ENCODE data around the gene MAST2.
"Not testable (repeated sequence)": the region's sequence is repeated elsewhere in the genome, so short reads cannot be mapped to it uniquely, and the experiment has no call there.

MAST2 gene

GRCh38 chr1:45922813-45923212, 119.4 kb downstream of the MAST2 start:
- H3K27ac Mint-ChIP-seq = no peak overlapping the region

DNA sequence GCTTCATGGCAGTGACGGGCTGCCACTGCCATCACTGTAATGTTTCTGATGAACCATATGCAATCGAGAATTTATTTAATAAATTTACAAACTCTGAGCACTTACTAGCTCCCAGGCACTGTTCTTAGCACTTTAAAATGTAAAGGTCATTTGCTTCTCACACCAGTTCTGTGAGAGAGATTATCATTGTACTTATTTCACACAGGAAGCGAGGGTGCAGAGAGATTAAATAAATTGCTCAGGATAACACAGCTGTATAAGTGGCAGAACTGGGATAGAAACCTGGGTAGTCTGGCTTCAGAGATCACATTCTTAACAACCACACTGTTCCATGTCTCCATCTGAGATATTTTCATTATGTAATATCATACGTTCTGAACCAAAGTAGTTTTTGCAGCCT, 119.9 kb downstream of the MAST2 start:
- H3K4me3 Mint-ChIP-seq = no peak overlapping the region
- peaks cover 5% of the 10 kb centered on the region for H3K36me3 Mint-ChIP-seq
- no peaks in the 10 kb centered on the region for H3K9me3 Mint-ChIP-seq (ENCODE audit: low read depth)
- no peaks in the 10 kb centered on the region for H3K27me3 Mint-ChIP-seq
- H3K27ac Mint-ChIP-seq = no peak overlapping the region
- H3K4me1 Mint-ChIP-seq (ENCODE audit: low read depth) = no peaks in the 10 kb centered on the region

More at GRCh38 chr1:45922813-45923212, 119.4 kb downstream of the MAST2 start:
- H3K4me3 Mint-ChIP-seq = no peak overlapping the region
- no peaks in the 10 kb centered on the region for H3K4me1 Mint-ChIP-seq (ENCODE audit: low read depth)
- H3K9me3 Mint-ChIP-seq (ENCODE audit: low read depth) = no peaks in the 10 kb centered on the region
- no peaks in the 10 kb centered on the region for H3K27me3 Mint-ChIP-seq
- H3K36me3 Mint-ChIP-seq = peaks cover 5% of the 10 kb centered on the region

- Mint-ChIP-seq H3K27me3 (no peaks in the 10 kb centered on the region), H3K36me3 (peaks cover 2% of the 10 kb centered on the region), H3K4me1 (ENCODE audit: low read depth) (peaks cover 3% of the 10 kb centered on the region), H3K9me3 (ENCODE audit: low read depth) (no peaks in the 10 kb centered on the region), H3K27ac (no peak overlapping the region), H3K4me3 (no peak overlapping the region)
Observed at GRCh38 chr1:45924736-45925135, 121.3 kb downstream of the MAST2 start.

- H3K36me3 Mint-ChIP-seq = peaks cover 2% of the 10 kb centered on the region
- peaks cover 3% of the 10 kb centered on the region for H3K4me1 Mint-ChIP-seq (ENCODE audit: low read depth)
- no peak overlapping the region for H3K4me3 Mint-ChIP-seq
- no peaks in the 10 kb centered on the region for H3K27me3 Mint-ChIP-seq
- H3K9me3 Mint-ChIP-seq (ENCODE audit: low read depth) = no peaks in the 10 kb centered on the region
- no peak overlapping the region for H3K27ac Mint-ChIP-seq
Observed at GRCh38 chr1:45925728-45926287, 122.4 kb downstream of the MAST2 start.

- Mint-ChIP-seq H3K27me3 (no peaks in the 10 kb centered on the region), H3K27ac (no peak overlapping the region), H3K9me3 (ENCODE audit: low read depth) (no peaks in the 10 kb centered on the region), H3K36me3 (peaks cover 2% of the 10 kb centered on the region), H3K4me3 (no peak overlapping the region), H3K4me1 (ENCODE audit: low read depth) (peaks cover 3% of the 10 kb centered on the region)
Observed at GRCh38 chr1:45926330-45926729, 122.9 kb downstream of the MAST2 start.

- H3K27ac Mint-ChIP-seq; H3K4me1 Mint-ChIP-seq (ENCODE audit: low read depth); H3K9me3 Mint-ChIP-seq (ENCODE audit: low read depth); H3K36me3 Mint-ChIP-seq; H3K4me3 Mint-ChIP-seq; H3K27me3 Mint-ChIP-seq: not testable (repeated sequence)
Observed at GRCh38 chr1:45927231-45927915, 124.0 kb downstream of the MAST2 start.

- H3K27me3 Mint-ChIP-seq = no peaks in the 10 kb centered on the region
- no peaks in the 10 kb centered on the region for H3K9me3 Mint-ChIP-seq (ENCODE audit: low read depth)
- H3K36me3 Mint-ChIP-seq = peaks cover 2% of the 10 kb centered on the region
- H3K4me3 Mint-ChIP-seq = no peak overlapping the region
- no peak overlapping the region for H3K27ac Mint-ChIP-seq
- peaks cover 3% of the 10 kb centered on the region for H3K4me1 Mint-ChIP-seq (ENCODE audit: low read depth)
Observed at GRCh38 chr1:45928486-45929205, 125.2 kb downstream of the MAST2 start.

- H3K36me3 Mint-ChIP-seq = no peaks in the 10 kb centered on the region
- no peaks in the 10 kb centered on the region for H3K27me3 Mint-ChIP-seq
- H3K9me3 Mint-ChIP-seq (ENCODE audit: low read depth) = no peaks in the 10 kb centered on the region
- H3K4me3 Mint-ChIP-seq = no peak overlapping the region
- peaks cover 3% of the 10 kb centered on the region for H3K4me1 Mint-ChIP-seq (ENCODE audit: low read depth)
- no peak overlapping the region for H3K27ac Mint-ChIP-seq
Observed at GRCh38 chr1:45929257-45929687, 125.9 kb downstream of the MAST2 start.

GRCh38 chr1:45930258-45931150, 127.1 kb downstream of the MAST2 start:
- no peak overlapping the region for H3K27ac Mint-ChIP-seq
- peaks cover 3% of the 10 kb centered on the region for H3K4me1 Mint-ChIP-seq (ENCODE audit: low read depth)
- no peaks in the 10 kb centered on the region for H3K9me3 Mint-ChIP-seq (ENCODE audit: low read depth)
- H3K4me3 Mint-ChIP-seq = no peak overlapping the region
- no peaks in the 10 kb centered on the region for H3K27me3 Mint-ChIP-seq
- H3K36me3 Mint-ChIP-seq = peaks cover 2% of the 10 kb centered on the region

- not testable (repeated sequence) for H3K27me3 Mint-ChIP-seq; H3K4me1 Mint-ChIP-seq (ENCODE audit: low read depth); H3K4me3 Mint-ChIP-seq; H3K9me3 Mint-ChIP-seq (ENCODE audit: low read depth); H3K27ac Mint-ChIP-seq; H3K36me3 Mint-ChIP-seq
Observed at GRCh38 chr1:45932205-45932604, 128.8 kb downstream of the MAST2 start.

DNA sequence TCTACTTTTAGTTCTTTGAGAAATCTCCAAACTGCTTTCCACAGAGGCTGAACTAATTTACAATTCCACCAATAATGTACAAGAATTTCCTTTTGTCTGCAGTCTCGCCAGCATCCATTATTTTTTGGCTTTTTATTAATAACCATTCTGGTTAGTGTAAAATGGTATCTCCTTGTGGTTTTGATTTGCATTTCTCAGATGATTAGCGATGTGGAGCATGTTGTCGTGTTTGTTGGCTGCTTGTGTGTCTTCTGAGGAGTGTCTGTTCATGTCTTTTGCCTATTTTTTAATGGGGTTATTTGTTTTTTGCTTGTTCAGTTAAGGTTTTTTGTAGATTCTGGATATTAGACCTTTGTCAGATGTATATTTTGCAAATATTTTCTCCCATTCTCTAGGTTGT, 131.5 kb downstream of the MAST2 start:
- H3K27ac Mint-ChIP-seq = no peak overlapping the region
- no peaks in the 10 kb centered on the region for H3K9me3 Mint-ChIP-seq (ENCODE audit: low read depth)

DNA sequence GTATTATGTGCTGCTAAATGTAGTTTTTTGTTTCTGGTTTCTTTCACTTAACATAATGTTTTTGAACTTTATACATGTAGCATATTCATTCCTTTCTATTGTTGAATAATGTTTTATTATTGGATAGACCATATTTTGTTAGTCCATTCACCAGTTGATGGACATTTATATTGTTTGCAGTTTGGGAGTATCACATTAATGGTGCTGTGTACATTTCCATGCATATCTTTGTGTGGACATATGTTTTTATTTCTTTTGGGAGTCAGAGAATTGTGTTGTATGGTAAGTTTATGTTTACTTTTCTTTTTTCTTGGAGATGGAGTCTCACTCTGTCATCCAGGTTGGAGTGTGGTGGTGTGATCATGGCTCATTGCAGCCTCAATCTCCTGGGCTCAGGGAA, 134.6 kb downstream of the MAST2 start:
- H3K4me3 Mint-ChIP-seq = no peak overlapping the region
- no peak overlapping the region for H3K27ac Mint-ChIP-seq
- H3K27me3 Mint-ChIP-seq = no peaks in the 10 kb centered on the region

More for the DNA sequence above, 131.5 kb downstream of the MAST2 start:
- H3K4me1 Mint-ChIP-seq (ENCODE audit: low read depth) = no peaks in the 10 kb centered on the region
- H3K4me3 Mint-ChIP-seq = no peak overlapping the region
- H3K27me3 Mint-ChIP-seq = no peaks in the 10 kb centered on the region
- H3K36me3 Mint-ChIP-seq = peaks cover 6% of the 10 kb centered on the region

GRCh38 chr1:45942411-45942810, 139.0 kb downstream of the MAST2 start:
- Mint-ChIP-seq H3K27me3 (no peaks in the 10 kb centered on the region), H3K9me3 (ENCODE audit: low read depth) (peaks cover 8% of the 10 kb centered on the region), H3K27ac (no peak overlapping the region), H3K4me1 (ENCODE audit: low read depth) (no peaks in the 10 kb centered on the region), H3K4me3 (no peak overlapping the region), H3K36me3 (peaks cover 17% of the 10 kb centered on the region)

More for the DNA sequence above, 134.6 kb downstream of the MAST2 start:
- H3K4me1 Mint-ChIP-seq (ENCODE audit: low read depth) = no peaks in the 10 kb centered on the region
- H3K9me3 Mint-ChIP-seq (ENCODE audit: low read depth) = peaks cover 6% of the 10 kb centered on the region
- H3K36me3 Mint-ChIP-seq = peaks cover 14% of the 10 kb centered on the region

DNA sequence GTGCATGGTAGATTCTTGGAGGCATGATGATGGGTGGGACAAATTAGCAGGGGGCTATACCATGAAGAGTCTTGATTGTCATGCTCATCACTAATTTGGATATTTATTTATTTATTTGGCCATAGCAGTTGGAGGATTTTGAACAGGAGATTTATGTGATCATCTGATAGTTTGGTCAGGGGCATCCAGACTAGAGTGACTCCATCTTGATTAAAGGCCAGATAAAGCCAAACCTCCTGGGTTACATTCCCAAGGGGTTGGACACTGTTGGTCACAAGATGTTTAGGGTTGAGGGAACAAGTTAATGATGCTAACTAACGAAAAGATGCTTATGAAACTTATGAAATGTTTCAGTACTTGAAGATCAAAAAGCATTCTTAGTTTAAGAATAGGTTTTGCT, 139.8 kb downstream of the MAST2 start:
- Mint-ChIP-seq H3K9me3 (ENCODE audit: low read depth) (peaks cover 8% of the 10 kb centered on the region), H3K4me1 (ENCODE audit: low read depth) (no peaks in the 10 kb centered on the region), H3K36me3 (peaks cover 16% of the 10 kb centered on the region), H3K27ac (no peak overlapping the region), H3K27me3 (no peaks in the 10 kb centered on the region), H3K4me3 (no peak overlapping the region)

DNA sequence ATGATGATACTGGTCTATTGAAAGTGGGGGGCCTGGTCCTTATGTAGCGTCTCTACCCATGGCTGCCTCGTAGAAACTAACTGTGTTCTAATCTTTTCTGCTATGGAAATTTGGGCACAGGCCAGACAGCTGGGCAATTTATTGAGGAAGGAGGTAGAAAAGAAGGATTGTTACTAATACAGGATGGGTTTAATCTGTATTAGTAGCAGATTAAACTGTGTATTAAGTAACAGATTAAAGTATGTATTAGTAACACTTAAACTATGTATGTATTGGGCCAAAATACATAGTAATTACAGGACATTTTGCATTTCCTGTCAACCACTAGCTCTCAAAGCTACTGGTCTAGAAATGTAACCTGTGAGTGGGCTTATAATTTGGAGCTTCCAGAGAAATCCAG, 142.0 kb downstream of the MAST2 start:
- no peak overlapping the region for H3K4me3 Mint-ChIP-seq
- peaks cover 14% of the 10 kb centered on the region for H3K36me3 Mint-ChIP-seq
- H3K4me1 Mint-ChIP-seq (ENCODE audit: low read depth) = no peaks in the 10 kb centered on the region
- peaks cover 8% of the 10 kb centered on the region for H3K9me3 Mint-ChIP-seq (ENCODE audit: low read depth)
- H3K27ac Mint-ChIP-seq = no peak overlapping the region
- H3K27me3 Mint-ChIP-seq = no peaks in the 10 kb centered on the region

Data from activated naive CD8-positive, alpha-beta T cell (primary cell).